NT2/D1 (cell line): ENCODE measurements around the gene KANK3.
"Not testable (repeated sequence)": the region's sequence is repeated elsewhere in the genome, so short reads cannot be mapped to it uniquely, and the experiment has no call there.

Source experiments
- YY1 ChIP-seq: IDR thresholded peaks from 2 replicates; pipeline ENCODE4 v1.6.1; 2011; ENCODE audit not compliant: insufficient read length, insufficient read depth
- ZNF274 ChIP-seq: IDR thresholded peaks from 2 replicates; pipeline ENCODE4 v1.6.1; 2011; ENCODE audit warnings: mild to moderate bottlenecking, low read depth, low read length

DNA sequence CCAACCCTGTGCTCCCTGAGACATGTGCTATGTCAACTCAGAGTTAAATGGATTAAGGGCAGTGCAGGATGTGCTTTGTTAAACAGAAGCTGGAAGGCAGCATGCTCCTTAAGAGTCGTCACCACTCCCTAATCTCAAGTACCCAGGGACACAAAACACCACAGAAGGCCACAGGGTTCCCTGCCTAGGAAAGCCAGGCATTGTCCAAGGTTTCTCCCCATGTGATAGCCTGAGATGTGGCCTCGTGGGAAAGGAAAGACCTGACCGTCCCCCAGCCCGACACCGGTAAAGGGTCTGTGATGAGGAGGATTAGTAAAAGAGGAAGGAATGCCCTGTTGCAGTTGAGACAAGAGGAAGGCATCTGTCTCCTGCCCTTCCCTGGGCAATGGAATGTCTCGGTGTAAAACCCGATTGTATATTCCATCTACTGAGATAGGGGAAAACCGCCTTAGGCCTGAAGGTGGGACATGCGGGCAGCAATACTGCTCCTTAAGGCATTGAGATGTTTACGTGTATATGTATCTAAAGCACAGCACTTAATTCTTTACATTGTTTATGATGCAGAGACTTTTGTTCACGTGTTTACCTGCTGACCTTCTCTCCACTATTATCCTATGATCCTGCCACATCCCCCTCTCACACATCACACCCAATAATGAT, 28.0 kb downstream of the KANK3 start:
- TF ChIP-seq ZNF274, YY1: not testable (repeated sequence)
